IMR-90 (cell line): Measurements from ENCODE around the gene ATP1B1.

Source experiments
- CTCF ChIP-seq: conservative IDR thresholded peaks from 2 replicates; pipeline ENCODE4 v1.5.1; 2012; ENCODE audit warnings: mild to moderate bottlenecking, low read depth, low read length, improper control_type of control experiment
- MAFK ChIP-seq: IDR thresholded peaks from 2 replicates; pipeline ENCODE4 v1.6.1; 2012; ENCODE audit warnings: low read depth, low read length, improper control_type of control experiment
- SMC3 ChIP-seq: fragments of 150-350 bp; IDR thresholded peaks from 2 replicates; pipeline ENCODE4 v1.6.1; 2016; ENCODE audit warnings: low read depth, mild to moderate bottlenecking, antibody characterized with exemption, low read length, moderate library complexity

- TF ChIP-seq CTCF, result no peak
- TF ChIP-seq MAFK, result no peak
- TF ChIP-seq SMC3, result no peak
Observed at GRCh38 chr1:169143346-169143745, 36.9 kb downstream of the ATP1B1 start.
